Peyer's patch (tissue), 4 donors: ENCODE measurements around the gene CMYA5.

Experiments used
- CTCF ChIP-seq, 6 experiments: fragments of 450-650 bp in 4 of 6; fragments of 200-600 bp in 2 of 6; sonication (generic) in 1 of 6; IDR thresholded peaks; one replicate each; pipeline ENCODE4 v1.5.1; 2017 to 2019; ENCODE audit warnings: antibody characterized with exemption in 6 of 6, mild to moderate bottlenecking in 3 of 6, moderate library complexity in 1 of 6
- POLR2A ChIP-seq, 2 donors: fragments of 450-650 bp; IDR thresholded peaks; one replicate each; pipeline ENCODE4 v1.5.1; 2017; ENCODE audit warnings: antibody characterized with exemption in 2 of 2, mild to moderate bottlenecking in 2 of 2, moderate library complexity in 2 of 2

GRCh38 chr5:79684782-79685181 is 4.9 kb upstream of the CMYA5 start:
- TF ChIP-seq CTCF (IDR thresholded peaks at IDR 0.05): no peak
- TF ChIP-seq POLR2A (IDR thresholded peaks at IDR 0.05): no peak
